Loucy (cell line): ENCODE data around the gene WDTC1.

Source experiments
- H2AFZ ChIP-seq: fragments of 200-600 bp; sonication (generic); 2 replicates; pipeline ENCODE4 v1.6.0; 2016; ENCODE audit warnings: antibody characterized with exemption, mild to moderate bottlenecking, low read length, moderate library complexity
- H3F3A ChIP-seq: fragments of 200-600 bp; 2 replicates; pipeline ENCODE4 v1.6.0; 2016; ENCODE audit warnings: antibody characterized with exemption, low read depth, mild to moderate bottlenecking
- H3K27me3 ChIP-seq: fragments of 200-600 bp; sonication (generic); 2 replicates; pipeline ENCODE4 v1.6.1; 2014; ENCODE audit warnings: low read length, mild to moderate bottlenecking; ENCODE audit not compliant: insufficient read depth, poor library complexity, severe bottlenecking
- H3K36me3 ChIP-seq: fragments of 200-600 bp; sonication (generic); 2 replicates; pipeline ENCODE4 v1.6.1; 2016; ENCODE audit warnings: low read length; ENCODE audit not compliant: insufficient read depth
- H3K4me1 ChIP-seq: fragments of 200-600 bp; sonication (generic); 2 replicates; pipeline ENCODE4 v1.5.1; 2014; ENCODE audit warnings: low read length, mild to moderate bottlenecking; ENCODE audit not compliant: insufficient read depth, poor library complexity, severe bottlenecking
- H3K4me2 ChIP-seq: fragments of 200-600 bp; sonication (generic); 2 replicates; pipeline ENCODE4 v1.6.0; 2014; ENCODE audit warnings: antibody characterized with exemption, low read length, low read depth, mild to moderate bottlenecking; ENCODE audit not compliant: poor library complexity, severe bottlenecking
- H3K4me3 ChIP-seq: fragments of 200-600 bp; sonication (generic); 2 replicates; pipeline ENCODE4 v1.5.1; 2014; ENCODE audit warnings: low read length, mild to moderate bottlenecking, mixed read lengths; ENCODE audit not compliant: poor library complexity, severe bottlenecking
- H3K79me2 ChIP-seq: fragments of 200-600 bp; sonication (generic); 2 replicates; pipeline ENCODE4 v1.6.1; 2014; ENCODE audit warnings: low read length; ENCODE audit not compliant: insufficient read depth
- H3K9ac ChIP-seq: fragments of 200-600 bp; sonication (generic); 2 replicates; pipeline ENCODE4 v1.6.0; 2014; ENCODE audit warnings: mild to moderate bottlenecking, low read depth, low read length, moderate library complexity; ENCODE audit not compliant: poor library complexity, severe bottlenecking
- H3K9me2 ChIP-seq: fragments of 200-600 bp; sonication (generic); replicated peaks from 2 replicates; pipeline ENCODE4 v1.6.1; 2016; ENCODE audit warnings: low read depth, low read length, mixed read lengths
- H3K9me3 ChIP-seq: fragments of 200-600 bp; sonication (generic); 2 replicates; pipeline ENCODE4 v1.6.1; 2014; ENCODE audit warnings: mild to moderate bottlenecking, antibody characterized with exemption, low read length, low read depth; ENCODE audit not compliant: insufficient read depth
- H4K20me1 ChIP-seq: fragments of 200-600 bp; sonication (generic); 2 replicates; pipeline ENCODE4 v1.6.0; 2014; ENCODE audit warnings: antibody characterized with exemption, low read length, mild to moderate bottlenecking; ENCODE audit not compliant: insufficient read depth, poor library complexity, severe bottlenecking
- EZH2phosphoT487 ChIP-seq: fragments of 200-600 bp; IDR thresholded peaks from 2 replicates; pipeline ENCODE4 v1.6.1; 2018; ENCODE audit warnings: antibody characterized with exemption, mild to moderate bottlenecking, moderate library complexity, borderline replicate concordance
- TF ChIP-seq, protein P1 (sequence below): fragments of 200-600 bp; sonication (generic); conservative IDR thresholded peaks from 2 replicates; pipeline ENCODE4 v1.5.1; 2014; ENCODE audit warnings: mild to moderate bottlenecking, antibody characterized with exemption, low read length

The WDTC1 gene

GRCh38 chr1:27314737-27315136 lies 80.3 kb downstream of the WDTC1 start:
- H3K4me1 ChIP-seq, result no peaks in the 10 kb centered on the region
- H3F3A ChIP-seq, result no peaks in the 10 kb centered on the region
- no peaks in the 10 kb centered on the region for H3K79me2 ChIP-seq
- H3K36me3 ChIP-seq, result no peaks in the 10 kb centered on the region
- no peak for TF ChIP-seq EZH2phosphoT487
- TF ChIP-seq, protein P1, sequence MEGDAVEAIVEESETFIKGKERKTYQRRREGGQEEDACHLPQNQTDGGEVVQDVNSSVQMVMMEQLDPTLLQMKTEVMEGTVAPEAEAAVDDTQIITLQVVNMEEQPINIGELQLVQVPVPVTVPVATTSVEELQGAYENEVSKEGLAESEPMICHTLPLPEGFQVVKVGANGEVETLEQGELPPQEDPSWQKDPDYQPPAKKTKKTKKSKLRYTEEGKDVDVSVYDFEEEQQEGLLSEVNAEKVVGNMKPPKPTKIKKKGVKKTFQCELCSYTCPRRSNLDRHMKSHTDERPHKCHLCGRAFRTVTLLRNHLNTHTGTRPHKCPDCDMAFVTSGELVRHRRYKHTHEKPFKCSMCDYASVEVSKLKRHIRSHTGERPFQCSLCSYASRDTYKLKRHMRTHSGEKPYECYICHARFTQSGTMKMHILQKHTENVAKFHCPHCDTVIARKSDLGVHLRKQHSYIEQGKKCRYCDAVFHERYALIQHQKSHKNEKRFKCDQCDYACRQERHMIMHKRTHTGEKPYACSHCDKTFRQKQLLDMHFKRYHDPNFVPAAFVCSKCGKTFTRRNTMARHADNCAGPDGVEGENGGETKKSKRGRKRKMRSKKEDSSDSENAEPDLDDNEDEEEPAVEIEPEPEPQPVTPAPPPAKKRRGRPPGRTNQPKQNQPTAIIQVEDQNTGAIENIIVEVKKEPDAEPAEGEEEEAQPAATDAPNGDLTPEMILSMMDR, result no peak
- no peaks in the 10 kb centered on the region for H3K27me3 ChIP-seq
- no peaks in the 10 kb centered on the region for H3K9me3 ChIP-seq
- no peak overlapping the region for H2AFZ ChIP-seq
- H4K20me1 ChIP-seq, result no peaks in the 10 kb centered on the region
- no peak overlapping the region for H3K4me2 ChIP-seq
- no peak overlapping the region for H3K4me3 ChIP-seq
- no peak overlapping the region for H3K9ac ChIP-seq
- no peaks in the 10 kb centered on the region for H3K9me2 ChIP-seq

DNA sequence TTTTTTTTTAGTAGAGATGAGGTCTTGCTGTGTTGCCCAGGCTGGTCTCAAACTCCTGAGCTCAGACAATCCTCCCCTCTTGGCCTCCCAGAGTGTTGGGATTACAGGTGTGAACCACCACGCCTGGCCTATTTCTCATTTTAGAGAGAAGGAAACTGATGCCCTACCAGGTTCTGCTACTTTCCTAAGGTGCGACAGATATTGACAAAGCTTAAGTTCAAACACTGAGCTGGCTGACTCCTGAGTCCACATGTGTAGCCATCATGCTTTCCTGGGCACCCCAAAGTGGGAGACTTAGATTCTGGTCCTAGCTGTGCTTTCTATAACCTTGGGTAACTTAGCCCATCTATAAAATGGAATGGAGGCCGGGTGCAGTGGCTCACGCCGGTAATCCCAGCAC lies 82.4 kb downstream of the WDTC1 start:
- H3K9me3 ChIP-seq, result no peaks in the 10 kb centered on the region
- H3F3A ChIP-seq, result no peaks in the 10 kb centered on the region
- H3K79me2 ChIP-seq, result no peaks in the 10 kb centered on the region
- H3K4me1 ChIP-seq, result no peaks in the 10 kb centered on the region
- H4K20me1 ChIP-seq, result no peaks in the 10 kb centered on the region
- H3K36me3 ChIP-seq, result no peaks in the 10 kb centered on the region
- no peak overlapping the region for H3K4me3 ChIP-seq
- TF ChIP-seq, protein P1, result no peak
- TF ChIP-seq EZH2phosphoT487, result no peak
- no peak overlapping the region for H3K4me2 ChIP-seq
- no peaks in the 10 kb centered on the region for H3K27me3 ChIP-seq
- no peak overlapping the region for H2AFZ ChIP-seq
- H3K9ac ChIP-seq, result no peak overlapping the region
- H3K9me2 ChIP-seq, result no peaks in the 10 kb centered on the region

DNA sequence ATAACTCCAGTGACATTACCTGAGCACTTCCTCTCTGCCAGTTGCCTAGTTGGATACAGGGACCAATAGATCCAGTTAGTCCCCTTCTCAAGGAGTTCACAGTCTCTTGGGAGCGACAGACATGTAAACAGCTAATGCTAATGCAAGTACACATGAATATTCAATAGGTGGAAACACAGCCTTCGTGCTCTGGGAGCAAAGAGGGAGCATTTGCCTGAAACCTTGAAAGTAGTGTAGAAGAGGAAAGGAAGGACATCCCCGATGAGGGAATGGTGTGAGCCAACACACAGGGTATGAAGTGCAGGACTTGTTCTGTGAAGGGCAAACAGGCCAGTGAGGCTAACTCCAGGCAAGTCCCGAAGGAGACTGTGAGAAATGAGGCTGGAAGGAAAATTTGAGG lies 83.7 kb downstream of the WDTC1 start:
- TF ChIP-seq EZH2phosphoT487, result no peak
- TF ChIP-seq, protein P1, result no peak
- Histone ChIP-seq H4K20me1 (peaks cover 8% of the 10 kb centered on the region), H3K27me3 (no peaks in the 10 kb centered on the region), H3K36me3 (no peaks in the 10 kb centered on the region), H3K9me2 (no peaks in the 10 kb centered on the region), H3K79me2 (peaks cover 10% of the 10 kb centered on the region), H2AFZ (no peak overlapping the region), H3K4me3 (no peak overlapping the region), H3K4me2 (no peak overlapping the region), H3F3A (no peaks in the 10 kb centered on the region), H3K9me3 (no peaks in the 10 kb centered on the region), H3K9ac (no peak overlapping the region), H3K4me1 (peaks cover 4% of the 10 kb centered on the region)
